NCI-H446 (cell line): ENCODE results near the gene SOST.

ENCODE experiments used
- DNase-seq, 2 experiments: peaks; one replicate each; lab custom pipeline; 2025; lab: John Stamatoyannopoulos, UW

The SOST gene

GRCh38 chr17:43706235-43706634, 52.4 kb downstream of the SOST start:
- no peak for DNase-seq
